ENCODE results near the gene CASZ1. TPM values are rescaled to one million over a fixed set of nuclear protein-coding genes. Genes with fewer than 3 reads are reported as not detected.
A peak's percentile ranks its signal among the peaks of the same experiment; 100 is the strongest.

CASZ1 gene
- total RNA-seq, result 23.6 and 28.5 TPM in 2 replicates
- long read RNA-seq, result 0 reads

- peak; percentile 79 for DNase-seq (ENCODE audit: low spot score, unreplicated experiment)
- H3K4me1 Mint-ChIP-seq (ENCODE audit: low read depth), result peaks cover 18% of the 10 kb centered on the region
- peak within 1 kb of the TSS; percentile 88 for H3K4me3 Mint-ChIP-seq (ENCODE audit: low read depth)
- H3K27me3 Mint-ChIP-seq, result peaks cover 36% of the 10 kb centered on the region
- no peak for TF ChIP-seq CTCF (IDR thresholded peaks at IDR 0.05; ENCODE audit: unreplicated experiment)
- no peaks in the 10 kb centered on the region for H3K9me3 Mint-ChIP-seq (ENCODE audit: low read depth)
- no peak within 1 kb of the TSS for H3K27ac Mint-ChIP-seq
- no peaks in the 10 kb centered on the region for H3K36me3 Mint-ChIP-seq (ENCODE audit: insufficient read depth)
Measured at GRCh38 chr1:10796029-10796944, at the start of gene CASZ1. CASZ1 (minus strand) TSS chr1:10796646; CDS start chr1:10693889, 102,757 bp downstream.

GRCh38 chr1:10843697-10844096 lies 47.3 kb upstream of the CASZ1 start:
- DNase-seq (ENCODE audit: low spot score, unreplicated experiment), result no peak
- no peak overlapping the region for H3K27ac Mint-ChIP-seq
- peaks cover 7% of the 10 kb centered on the region for H3K27me3 Mint-ChIP-seq
- no peak overlapping the region for H3K4me3 Mint-ChIP-seq (ENCODE audit: low read depth)
- no peaks in the 10 kb centered on the region for H3K4me1 Mint-ChIP-seq (ENCODE audit: low read depth)
- H3K9me3 Mint-ChIP-seq (ENCODE audit: low read depth), result peaks cover 20% of the 10 kb centered on the region
- no peak for TF ChIP-seq CTCF (IDR thresholded peaks at IDR 0.05; ENCODE audit: unreplicated experiment)
- peaks cover 3% of the 10 kb centered on the region for H3K36me3 Mint-ChIP-seq (ENCODE audit: insufficient read depth)

GRCh38 chr1:10841118-10841517 lies 44.7 kb upstream of the CASZ1 start:
- H3K4me1 Mint-ChIP-seq (ENCODE audit: low read depth), result no peaks in the 10 kb centered on the region
- no peak for TF ChIP-seq CTCF (IDR thresholded peaks at IDR 0.05; ENCODE audit: unreplicated experiment)
- H3K27me3 Mint-ChIP-seq, result peaks cover 7% of the 10 kb centered on the region
- DNase-seq (ENCODE audit: low spot score, unreplicated experiment), result no peak
- peak overlapping the region; percentile 2 for H3K27ac Mint-ChIP-seq
- no peak overlapping the region for H3K4me3 Mint-ChIP-seq (ENCODE audit: low read depth)
- peaks cover 18% of the 10 kb centered on the region for H3K9me3 Mint-ChIP-seq (ENCODE audit: low read depth)
- peaks cover 1% of the 10 kb centered on the region for H3K36me3 Mint-ChIP-seq (ENCODE audit: insufficient read depth)

GRCh38 chr1:10839188-10839770 lies 42.8 kb upstream of the CASZ1 start:
- Mint-ChIP-seq H3K27ac (no peak overlapping the region), H3K36me3 (ENCODE audit: insufficient read depth) (no peaks in the 10 kb centered on the region), H3K4me1 (ENCODE audit: low read depth) (no peaks in the 10 kb centered on the region), H3K4me3 (ENCODE audit: low read depth) (no peak overlapping the region), H3K9me3 (ENCODE audit: low read depth) (peaks cover 9% of the 10 kb centered on the region), H3K27me3 (peaks cover 7% of the 10 kb centered on the region)
- DNase-seq (ENCODE audit: low spot score, unreplicated experiment), result no peak
- no peak for TF ChIP-seq CTCF (IDR thresholded peaks at IDR 0.05; ENCODE audit: unreplicated experiment)

GRCh38 chr1:10838541-10838940 lies 42.1 kb upstream of the CASZ1 start:
- DNase-seq (ENCODE audit: low spot score, unreplicated experiment), result no peak

More at GRCh38 chr1:10838541-10838940, 42.1 kb upstream of the CASZ1 start:
- peaks cover 1% of the 10 kb centered on the region for H3K9me3 Mint-ChIP-seq (ENCODE audit: low read depth)
- no peaks in the 10 kb centered on the region for H3K36me3 Mint-ChIP-seq (ENCODE audit: insufficient read depth)
- H3K4me3 Mint-ChIP-seq (ENCODE audit: low read depth), result no peak overlapping the region
- no peak for TF ChIP-seq CTCF (IDR thresholded peaks at IDR 0.05; ENCODE audit: unreplicated experiment)
- peaks cover 1% of the 10 kb centered on the region for H3K4me1 Mint-ChIP-seq (ENCODE audit: low read depth)
- peaks cover 13% of the 10 kb centered on the region for H3K27me3 Mint-ChIP-seq
- H3K27ac Mint-ChIP-seq, result no peak overlapping the region
